Measurements from ENCODE around the gene MAP1LC3C.

MAP1LC3C gene

DNA sequence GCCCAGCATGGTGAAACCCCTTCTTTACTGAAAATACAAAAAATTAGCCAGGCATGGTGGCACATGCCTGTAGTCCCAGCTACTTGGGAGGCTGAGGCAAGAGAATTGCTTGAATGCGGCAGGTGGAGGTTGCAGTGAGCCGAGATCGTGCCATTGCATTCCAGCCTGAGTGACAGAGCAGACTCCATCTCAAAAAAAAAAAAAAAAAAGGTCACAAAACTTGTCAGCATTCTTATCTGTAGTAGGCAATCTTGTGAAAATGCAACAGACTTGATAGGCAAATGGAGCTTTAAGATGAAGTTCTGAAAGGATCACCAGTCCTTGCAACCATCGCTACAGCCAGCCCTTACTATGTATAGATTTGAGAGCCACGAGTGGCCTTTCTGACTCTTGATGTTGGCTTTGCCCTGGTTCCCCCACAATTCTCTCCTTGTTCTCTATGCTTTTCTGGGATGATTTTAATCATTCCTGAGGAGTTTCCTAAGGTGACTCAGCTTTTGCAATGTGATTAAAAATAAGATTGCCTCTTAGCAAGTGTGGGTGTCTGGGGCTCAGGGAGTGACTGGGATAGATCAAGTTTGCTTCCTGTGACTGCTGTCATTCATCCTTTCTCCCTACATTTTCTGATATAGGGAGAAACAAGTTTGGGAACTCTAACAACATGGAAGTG is 7.1 kb upstream of the MAP1LC3C start:
- no peak overlapping the region for H3K4me3 ChIP-seq (ENCODE audit: low read length)
- DNase-seq (ENCODE audit: low read depth): peak; percentile 45
- TF ChIP-seq, protein P1, sequence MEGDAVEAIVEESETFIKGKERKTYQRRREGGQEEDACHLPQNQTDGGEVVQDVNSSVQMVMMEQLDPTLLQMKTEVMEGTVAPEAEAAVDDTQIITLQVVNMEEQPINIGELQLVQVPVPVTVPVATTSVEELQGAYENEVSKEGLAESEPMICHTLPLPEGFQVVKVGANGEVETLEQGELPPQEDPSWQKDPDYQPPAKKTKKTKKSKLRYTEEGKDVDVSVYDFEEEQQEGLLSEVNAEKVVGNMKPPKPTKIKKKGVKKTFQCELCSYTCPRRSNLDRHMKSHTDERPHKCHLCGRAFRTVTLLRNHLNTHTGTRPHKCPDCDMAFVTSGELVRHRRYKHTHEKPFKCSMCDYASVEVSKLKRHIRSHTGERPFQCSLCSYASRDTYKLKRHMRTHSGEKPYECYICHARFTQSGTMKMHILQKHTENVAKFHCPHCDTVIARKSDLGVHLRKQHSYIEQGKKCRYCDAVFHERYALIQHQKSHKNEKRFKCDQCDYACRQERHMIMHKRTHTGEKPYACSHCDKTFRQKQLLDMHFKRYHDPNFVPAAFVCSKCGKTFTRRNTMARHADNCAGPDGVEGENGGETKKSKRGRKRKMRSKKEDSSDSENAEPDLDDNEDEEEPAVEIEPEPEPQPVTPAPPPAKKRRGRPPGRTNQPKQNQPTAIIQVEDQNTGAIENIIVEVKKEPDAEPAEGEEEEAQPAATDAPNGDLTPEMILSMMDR (conservative IDR thresholded peaks at IDR 0.05; ENCODE audit: low read depth, low read length): no peak

DNA sequence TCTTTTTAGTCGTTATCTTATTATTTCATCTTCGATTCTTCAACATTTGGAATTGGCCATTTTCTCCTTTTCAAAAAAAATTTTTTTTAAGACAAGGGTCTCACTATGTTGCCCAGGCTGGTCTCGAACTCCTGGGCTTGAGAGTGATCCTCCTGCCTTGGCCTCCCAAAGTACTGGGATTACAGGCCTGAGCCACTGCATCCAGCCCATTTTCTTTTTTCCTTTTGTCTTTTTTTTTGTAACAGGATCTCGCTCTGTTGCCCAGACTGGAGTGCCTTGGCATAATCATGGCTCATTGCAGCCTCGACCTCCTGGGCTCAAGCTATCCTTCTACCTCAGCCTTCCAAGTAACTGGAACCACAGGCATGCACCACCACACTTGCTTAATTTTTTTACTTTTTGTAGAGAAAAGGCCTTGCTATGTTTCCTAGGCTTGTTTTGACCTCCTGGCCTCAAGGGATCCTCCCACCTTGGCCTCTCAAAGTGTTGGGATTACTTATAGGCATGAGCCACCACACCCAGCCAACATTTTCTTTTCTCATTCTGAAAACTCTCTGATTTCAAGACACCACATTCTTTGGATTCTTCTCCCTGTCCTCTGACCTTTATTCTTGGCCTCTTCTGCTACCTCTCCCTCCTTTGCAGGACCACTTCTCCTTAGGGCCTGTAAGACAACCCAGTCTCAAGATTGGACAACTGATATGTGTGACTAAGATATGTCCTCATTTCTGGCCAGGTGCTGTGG is 6.0 kb upstream of the MAP1LC3C start:
- TF ChIP-seq, protein P1 (conservative IDR thresholded peaks at IDR 0.05; ENCODE audit: low read depth, low read length): no peak
- no peak overlapping the region for H3K4me3 ChIP-seq (ENCODE audit: low read length)
- no peak for DNase-seq (ENCODE audit: low read depth)

DNA sequence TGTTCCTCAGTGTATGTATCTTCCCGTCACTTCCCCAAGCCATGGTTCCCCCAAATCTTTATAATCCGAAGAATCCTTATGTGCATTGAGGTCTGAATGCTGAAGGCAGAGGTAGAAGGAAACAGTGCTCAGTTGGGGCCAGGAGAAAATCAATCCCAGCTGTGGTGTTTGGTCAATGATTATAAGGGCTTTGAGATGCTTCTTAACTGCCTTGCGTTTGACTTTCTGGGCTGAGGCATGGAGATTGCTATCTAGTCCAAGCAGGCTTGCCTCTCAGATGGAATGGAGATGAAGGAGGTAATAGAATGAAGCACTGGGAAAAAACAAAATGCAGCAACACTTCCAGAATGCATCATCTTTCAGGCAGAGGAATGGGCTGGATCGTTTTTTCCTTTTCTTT is 3.6 kb upstream of the MAP1LC3C start:
- TF ChIP-seq, protein P1 (conservative IDR thresholded peaks at IDR 0.05; ENCODE audit: low read depth, low read length): no peak
- no peak for DNase-seq (ENCODE audit: low read depth)
- H3K4me3 ChIP-seq (ENCODE audit: low read length): no peak overlapping the region

DNA sequence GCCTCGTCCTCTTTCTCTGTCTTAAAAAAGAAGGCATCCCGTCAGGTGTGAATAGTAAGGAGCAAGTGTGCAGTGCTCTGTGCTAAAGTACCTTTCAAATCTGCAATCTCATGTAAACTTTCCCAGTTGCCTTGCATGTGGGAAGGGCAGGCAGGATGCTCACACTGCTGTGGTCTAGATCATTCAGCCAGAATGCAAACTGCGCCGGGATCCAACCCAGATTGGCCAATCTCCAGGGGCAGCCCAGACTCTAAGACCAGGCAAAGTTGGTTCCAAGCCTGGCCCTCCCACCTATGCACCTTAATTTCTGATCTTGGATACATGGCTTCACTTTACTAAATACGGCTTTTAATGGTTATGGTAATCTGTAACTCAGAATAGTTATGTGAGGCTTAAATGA is 3.2 kb upstream of the MAP1LC3C start:
- TF ChIP-seq, protein P1 (conservative IDR thresholded peaks at IDR 0.05; ENCODE audit: low read depth, low read length): no peak
- DNase-seq (ENCODE audit: low read depth): no peak
- H3K4me3 ChIP-seq (ENCODE audit: low read length): no peak overlapping the region

DNA sequence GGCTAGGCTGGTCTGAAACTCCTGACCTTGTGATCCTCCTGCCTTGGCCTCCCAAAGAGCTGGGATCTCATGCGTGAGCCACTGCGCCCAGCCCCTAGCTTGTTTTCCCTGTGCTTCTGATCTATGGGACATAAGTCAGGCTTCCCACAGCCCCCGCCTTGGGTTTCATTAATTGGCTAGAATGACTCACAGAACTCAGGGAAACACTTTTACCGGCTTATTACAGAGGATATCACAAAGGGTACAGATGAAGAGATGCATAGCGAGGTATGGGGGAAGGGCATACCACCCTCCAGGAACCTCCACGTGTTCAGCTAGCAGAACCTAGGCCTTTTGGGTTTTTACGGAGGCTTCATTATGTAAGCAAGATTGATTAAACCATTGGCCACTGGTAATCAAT is 1.5 kb upstream of the MAP1LC3C start:
- H3K4me3 ChIP-seq (ENCODE audit: low read length): no peak overlapping the region
- TF ChIP-seq, protein P1 (conservative IDR thresholded peaks at IDR 0.05; ENCODE audit: low read depth, low read length): no peak
- no peak for DNase-seq (ENCODE audit: low read depth)

DNA sequence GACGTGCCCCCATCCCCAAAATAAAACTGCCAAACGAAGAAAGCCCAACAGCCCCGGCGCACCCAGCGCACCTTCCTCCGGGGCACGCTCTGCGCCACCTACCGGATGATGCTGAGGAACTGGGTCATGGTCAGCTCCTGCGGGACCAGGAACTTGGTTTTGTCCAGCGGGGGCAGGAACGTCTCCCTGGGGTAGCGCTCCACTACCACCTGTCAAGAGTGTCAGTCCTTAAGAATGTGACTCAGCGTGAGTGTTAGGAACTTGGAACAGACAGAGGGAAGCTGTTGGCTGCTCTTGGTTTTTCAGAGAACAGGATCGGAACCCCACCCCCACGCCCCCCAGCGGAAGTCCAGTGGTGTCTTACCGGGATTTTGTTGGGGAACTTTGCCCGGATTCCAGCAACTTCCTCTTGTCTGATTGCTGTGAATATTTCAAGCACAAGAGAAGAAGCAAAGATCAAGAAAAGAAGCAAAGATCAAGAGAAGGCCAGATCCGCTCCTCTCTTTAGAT is 431 bp downstream of the MAP1LC3C start:
- TF ChIP-seq, protein P1 (conservative IDR thresholded peaks at IDR 0.05; ENCODE audit: low read depth, low read length): peak; percentile 65
- peak overlapping the region; percentile 40 for H3K4me3 ChIP-seq (ENCODE audit: low read length)
- DNase-seq (ENCODE audit: low read depth): no peak
